IPS-18c (cell line): ENCODE results near the gene XPO1.
A peak's percentile ranks its signal among the peaks of the same experiment; 100 is the strongest.

Experiments
- H3K4me3 ChIP-seq: 2 replicates; pipeline ENCODE4 v1.7.0; 2013; ENCODE audit warnings: low read depth, mild to moderate bottlenecking, low read length, moderate library complexity; ENCODE audit not compliant: insufficient read depth
- H3K9me3 ChIP-seq: one replicate; pipeline ENCODE4 v1.6.1; 2013; ENCODE audit warnings: mild to moderate bottlenecking, low read length, moderate library complexity; ENCODE audit not compliant: control insufficient read depth, insufficient read depth

XPO1 gene

DNA sequence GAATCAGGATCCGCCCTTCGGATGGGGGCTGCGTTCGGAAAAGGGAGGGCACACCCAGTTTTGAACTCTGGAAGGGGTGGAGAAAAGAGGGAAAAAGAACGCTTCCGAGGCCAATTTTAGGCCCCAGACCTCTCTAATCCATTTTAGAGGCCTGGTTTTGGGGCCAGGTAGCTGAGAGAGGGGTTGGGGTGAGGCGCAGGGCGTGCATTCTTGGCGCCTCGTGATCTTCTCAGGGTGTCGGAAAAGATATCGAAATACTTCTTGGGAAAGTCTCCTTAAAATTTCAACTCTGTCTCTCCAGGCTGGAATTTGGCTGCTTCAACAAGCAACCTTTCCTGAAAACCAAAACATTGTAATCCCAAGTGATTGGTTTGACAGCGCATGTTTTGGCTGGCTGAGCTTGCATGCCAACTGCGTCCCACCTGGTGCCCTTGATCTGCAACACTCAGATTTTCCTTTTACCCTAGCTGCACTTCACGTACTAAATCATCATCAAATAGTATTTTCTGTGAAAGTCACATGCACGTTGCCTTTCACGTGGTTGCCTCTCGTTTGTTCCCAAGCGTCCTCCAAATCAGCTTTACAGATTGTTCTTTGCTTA lies 864 bp upstream of the XPO1 start:
- H3K4me3 ChIP-seq, result peak overlapping the region; percentile 62
- no peaks in the 10 kb centered on the region for H3K9me3 ChIP-seq

DNA sequence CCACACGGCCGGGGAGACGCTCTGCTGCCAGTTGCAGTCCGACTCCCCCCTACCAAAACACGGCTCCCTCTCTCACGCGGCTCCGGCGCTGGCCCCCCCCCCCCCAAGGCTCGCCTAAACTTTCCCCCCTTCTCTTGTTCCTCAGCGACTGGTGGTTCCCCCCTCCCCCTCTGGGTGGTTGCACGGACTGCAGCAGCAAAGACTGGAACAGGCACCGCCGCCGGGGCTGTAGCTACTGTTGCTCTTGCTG lies 281 bp downstream of the XPO1 start:
- H3K9me3 ChIP-seq, result no peaks in the 10 kb centered on the region
- peak overlapping the region; percentile 62 for H3K4me3 ChIP-seq

- H3K9me3 ChIP-seq, result no peaks in the 10 kb centered on the region
Observed at GRCh38 chr2:61537277-61537949, 743 bp downstream of the XPO1 start.

DNA sequence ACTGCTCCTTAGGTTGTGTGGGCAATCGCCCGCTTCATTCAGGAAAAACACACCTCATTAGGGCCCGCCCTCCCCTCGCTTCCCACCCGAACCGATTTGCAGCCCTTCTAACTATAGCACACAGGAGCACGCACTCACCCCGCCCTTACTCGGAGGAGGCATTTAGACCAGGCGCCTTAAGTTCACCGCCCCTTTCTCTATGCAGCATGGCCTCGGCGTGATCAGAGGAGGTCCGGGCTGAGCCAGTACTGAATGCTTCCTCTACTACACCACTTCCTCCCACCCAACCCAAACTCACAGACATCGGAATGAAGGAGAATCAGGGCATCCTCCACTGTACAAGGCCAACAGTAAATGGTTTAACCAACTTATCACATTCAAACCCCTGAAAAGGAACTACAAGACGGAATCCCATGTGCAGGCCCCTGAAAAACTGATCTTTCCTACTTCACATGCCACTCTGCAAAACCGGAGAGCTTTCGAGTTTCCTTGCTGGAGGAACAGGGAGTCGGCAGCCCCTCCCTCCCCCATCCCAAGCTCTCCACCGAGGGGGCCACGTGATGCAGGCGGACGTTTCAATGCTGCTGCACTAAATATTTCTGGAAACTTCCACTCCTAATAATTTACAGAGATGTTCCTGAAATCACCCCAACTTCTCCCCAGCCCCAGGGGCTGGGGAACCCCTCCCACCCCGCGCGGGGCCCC lies 1.4 kb downstream of the XPO1 start:
- H3K4me3 ChIP-seq, result peak overlapping the region; percentile 62
- H3K9me3 ChIP-seq, result no peaks in the 10 kb centered on the region

More at GRCh38 chr2:61537277-61537949, 743 bp downstream of the XPO1 start:
- H3K4me3 ChIP-seq, result peak overlapping the region; percentile 62

DNA sequence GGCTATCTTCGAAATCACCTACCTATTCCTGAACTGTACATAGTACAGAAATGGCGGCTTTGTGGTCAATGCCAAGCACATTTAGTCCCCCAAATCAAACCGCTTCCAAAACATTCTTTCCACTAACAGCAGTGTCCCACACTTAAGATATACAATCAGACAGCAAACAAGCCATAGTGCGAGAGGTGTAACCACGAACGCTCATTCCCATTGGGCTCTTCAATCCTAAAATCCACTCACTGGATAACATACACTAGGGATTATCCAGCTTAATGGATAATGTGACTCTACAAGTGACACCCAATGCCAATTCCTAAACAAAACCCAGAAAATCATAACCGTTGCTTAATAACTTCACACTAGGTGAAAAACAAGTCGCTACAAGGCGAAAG lies 2.0 kb downstream of the XPO1 start:
- H3K9me3 ChIP-seq, result no peaks in the 10 kb centered on the region
- H3K4me3 ChIP-seq, result peak overlapping the region; percentile 62

GRCh38 chr2:61535449-61535848 lies 2.7 kb downstream of the XPO1 start:
- peak overlapping the region; percentile 62 for H3K4me3 ChIP-seq
- H3K9me3 ChIP-seq, result no peaks in the 10 kb centered on the region

DNA sequence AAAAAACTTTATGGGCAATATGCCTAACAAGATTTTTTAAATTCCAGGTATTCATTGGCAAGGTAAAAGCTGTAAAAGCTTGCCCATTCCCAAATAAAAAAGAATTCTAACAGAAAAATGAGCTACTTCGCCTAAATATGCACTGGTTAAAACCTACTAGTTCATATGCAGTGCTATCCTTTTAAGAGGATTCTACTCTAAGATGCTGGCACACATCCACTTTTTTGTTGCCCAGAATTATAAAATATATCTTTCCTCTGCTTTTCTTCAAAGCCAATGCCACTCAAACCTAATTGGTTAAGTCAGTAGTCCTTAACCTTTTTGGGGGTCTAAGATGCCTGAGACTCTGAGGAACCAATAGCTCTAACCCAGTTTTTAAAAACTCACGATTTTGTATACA lies 3.2 kb downstream of the XPO1 start:
- Histone ChIP-seq H3K4me3 (peak overlapping the region; percentile 62; the same call in 1 of the 2 replicates), H3K9me3 (no peaks in the 10 kb centered on the region)

DNA sequence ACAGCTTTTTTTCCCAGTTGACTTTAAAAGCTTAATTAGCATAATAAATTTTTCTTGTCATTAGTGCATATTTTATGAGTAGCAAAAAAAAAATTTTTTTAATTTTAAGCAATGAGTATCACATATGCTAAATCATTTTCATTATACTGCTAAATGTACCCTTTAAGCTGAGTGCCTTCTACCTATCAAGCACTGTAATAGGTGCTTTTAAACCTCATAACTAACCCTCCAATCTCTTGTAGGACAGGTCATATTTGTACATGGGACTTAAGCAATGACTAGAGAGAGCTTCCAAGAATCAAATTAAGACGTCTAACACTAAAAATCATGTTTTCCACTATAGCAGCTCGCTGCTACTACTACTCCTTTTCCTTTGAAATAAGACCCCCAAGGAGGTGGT lies 7.4 kb downstream of the XPO1 start:
- Histone ChIP-seq H3K9me3 (no peaks in the 10 kb centered on the region), H3K4me3 (no peak overlapping the region)

DNA sequence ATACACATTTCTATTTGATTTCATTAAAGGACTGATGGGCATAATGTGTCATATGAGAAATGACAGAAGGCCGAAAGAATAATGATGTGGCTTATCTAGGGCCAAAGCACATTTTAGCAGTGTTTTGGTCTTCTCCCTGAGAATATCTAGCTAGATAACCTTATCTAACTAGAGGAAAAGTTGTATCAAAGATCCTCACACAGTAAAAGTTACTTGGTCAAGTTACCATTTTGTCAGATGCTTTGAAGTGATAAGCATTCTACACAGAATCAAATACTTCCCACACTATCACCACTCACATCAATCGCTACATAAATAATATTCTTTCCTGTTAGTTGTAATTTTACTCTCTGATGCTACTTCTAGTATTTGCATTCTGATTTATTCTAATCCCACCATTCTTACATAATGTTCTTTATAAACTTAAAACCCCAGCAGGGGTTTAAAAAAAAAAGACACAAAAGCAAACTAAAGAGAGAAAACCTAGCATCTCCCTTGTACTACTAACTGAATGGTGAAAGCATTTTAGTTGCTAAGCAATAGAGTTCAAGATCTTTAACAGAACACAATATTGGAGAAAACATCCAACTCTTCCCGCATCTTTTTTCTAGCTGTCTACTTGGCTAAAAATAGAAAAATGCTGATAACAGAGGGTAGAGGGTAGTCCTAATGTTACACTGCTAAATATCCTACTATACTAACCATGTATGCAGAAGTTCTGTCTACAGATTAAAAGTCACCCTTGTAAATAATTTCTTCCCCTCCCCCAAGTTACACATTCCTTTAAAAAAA lies 8.0 kb downstream of the XPO1 start:
- no peaks in the 10 kb centered on the region for H3K9me3 ChIP-seq
- H3K4me3 ChIP-seq, result no peak overlapping the region

DNA sequence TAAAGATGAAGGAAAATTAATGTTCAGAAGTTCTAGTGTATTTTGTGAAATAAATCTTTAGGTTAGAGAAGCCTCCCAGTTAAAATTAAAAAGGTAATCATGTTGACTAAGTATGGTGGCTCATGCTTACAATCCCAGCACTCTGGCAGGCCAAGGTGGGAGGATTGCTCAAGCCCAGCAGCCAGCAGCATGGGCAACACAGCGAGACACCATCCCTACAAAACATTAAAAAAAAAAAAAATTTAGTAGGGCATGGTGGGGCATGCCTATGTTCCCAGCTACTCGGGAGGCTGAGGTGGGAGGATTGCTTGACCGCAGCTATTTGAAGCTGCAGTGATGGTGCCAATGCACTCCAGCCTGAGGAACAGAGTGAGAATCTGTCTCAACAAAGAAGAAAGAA lies 17.9 kb downstream of the XPO1 start:
- Histone ChIP-seq H3K9me3 (no peaks in the 10 kb centered on the region), H3K4me3 (no peak overlapping the region)

GRCh38 chr2:61512768-61513398 lies 25.3 kb downstream of the XPO1 start:
- Histone ChIP-seq H3K9me3 (no peaks in the 10 kb centered on the region), H3K4me3 (no peak overlapping the region)

DNA sequence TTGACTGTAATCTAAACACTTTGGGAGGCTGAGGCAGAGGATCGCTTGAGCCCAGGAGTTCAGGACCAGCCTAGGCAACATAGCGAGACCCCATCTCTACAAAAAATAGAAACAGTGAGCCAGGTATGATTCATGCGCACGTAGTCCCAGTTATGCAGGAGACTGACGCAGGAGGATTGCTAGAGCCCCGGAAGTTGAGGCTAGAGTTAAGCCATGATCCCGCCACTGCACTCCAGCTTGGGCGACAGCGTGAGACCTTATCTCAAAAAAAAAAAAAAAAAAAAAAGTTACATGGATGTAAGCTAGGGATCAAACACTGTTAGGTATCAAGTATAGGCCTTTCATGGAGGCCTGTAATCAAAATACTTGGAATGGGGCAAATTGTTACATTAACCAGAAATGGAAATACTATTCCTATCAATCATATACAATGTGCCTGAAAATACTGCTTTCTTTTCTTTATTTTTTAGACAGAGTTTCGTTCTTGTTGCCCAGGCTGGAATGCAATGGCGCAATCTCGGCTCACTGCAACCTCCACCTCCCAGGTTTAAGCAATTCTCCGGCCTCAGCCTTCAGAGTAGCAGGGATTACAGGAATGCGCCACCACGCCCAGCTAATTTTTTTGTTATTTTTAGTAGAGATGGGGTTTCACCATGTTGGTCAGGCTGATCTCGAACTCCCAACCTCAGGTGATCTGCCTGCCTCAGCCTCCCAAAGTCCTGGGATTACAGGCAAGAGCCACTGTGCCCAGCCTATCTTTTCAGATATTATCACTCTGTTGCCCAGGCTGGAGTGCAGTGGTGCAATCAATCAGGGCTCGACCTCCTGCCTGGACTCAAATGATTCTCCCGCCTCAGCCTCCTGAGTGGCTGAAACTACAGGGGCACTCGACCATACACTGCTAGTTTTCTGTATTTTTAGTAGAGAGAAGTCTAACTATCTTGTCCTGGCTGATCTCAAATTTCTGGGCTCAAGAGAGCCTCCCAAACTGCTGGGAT lies 27.2 kb downstream of the XPO1 start:
- no peak overlapping the region for H3K4me3 ChIP-seq

DNA sequence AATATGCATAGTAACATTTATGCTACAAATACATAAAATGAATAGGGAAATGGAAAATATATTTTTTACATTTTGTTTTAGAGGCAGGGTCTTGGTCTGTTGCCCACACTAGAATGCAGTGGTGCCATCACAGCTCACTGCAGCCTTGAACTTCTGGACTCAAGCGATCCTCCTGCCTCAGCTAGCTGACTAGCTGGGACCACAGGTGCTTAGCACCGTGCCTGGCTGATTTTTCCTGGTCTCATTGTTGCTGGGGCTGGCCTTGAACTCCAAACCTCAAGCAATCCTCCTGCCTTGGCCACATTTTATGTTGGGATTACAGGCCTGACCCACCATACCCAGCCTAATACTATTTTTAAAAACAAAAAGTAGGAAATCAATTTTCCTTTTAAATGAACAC lies 33.2 kb downstream of the XPO1 start:
- Histone ChIP-seq H3K4me3 (no peak overlapping the region), H3K9me3 (no peaks in the 10 kb centered on the region)

More for the DNA sequence above, 27.2 kb downstream of the XPO1 start:
- H3K9me3 ChIP-seq, result no peaks in the 10 kb centered on the region

- H3K9me3 ChIP-seq, result no peaks in the 10 kb centered on the region
- no peak overlapping the region for H3K4me3 ChIP-seq
Observed at GRCh38 chr2:61499060-61499459, 39.1 kb downstream of the XPO1 start.

GRCh38 chr2:61493523-61493942 lies 44.6 kb downstream of the XPO1 start:
- H3K4me3 ChIP-seq, result no peak overlapping the region
- no peaks in the 10 kb centered on the region for H3K9me3 ChIP-seq

DNA sequence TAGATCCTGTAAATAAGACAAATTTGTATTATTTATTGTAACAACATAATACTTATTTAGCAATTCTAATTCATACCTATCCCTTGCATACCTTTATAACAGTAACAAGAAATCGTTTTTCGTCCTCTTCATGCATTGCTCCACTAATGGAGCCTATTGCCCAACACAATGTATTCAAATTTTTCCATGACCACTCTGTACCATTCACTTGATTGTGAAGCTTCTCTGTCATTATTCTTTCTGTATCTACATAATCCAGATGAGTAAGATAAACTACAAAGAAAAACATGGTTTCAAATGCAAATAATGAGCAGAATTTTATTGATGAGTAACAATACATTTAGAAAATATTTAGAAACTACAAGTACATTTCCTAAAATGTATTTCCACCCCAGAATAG lies 45.7 kb downstream of the XPO1 start:
- H3K9me3 ChIP-seq, result no peaks in the 10 kb centered on the region

More for the DNA sequence above, 45.7 kb downstream of the XPO1 start:
- no peak overlapping the region for H3K4me3 ChIP-seq
